Natural killer cell treated with Interleukin-12 subunit alpha and Interleukin-12 subunit beta and Interleukin-15 and Interleukin-18, amount 100 ng/mL, for 72 hours (primary cell): ENCODE results near the gene BEST2. TPM values are rescaled to one million over a fixed set of nuclear protein-coding genes. Genes with fewer than 3 reads are reported as not detected.
"Not testable (repeated sequence)": the region's sequence is repeated elsewhere in the genome, so short reads cannot be mapped to it uniquely, and the experiment has no call there.

Source experiments
- ATAC-seq, 2 donors: fragments of 150-1000 bp; cut with Tn5 transposase in 1 of 2; sonication (Bioruptor Pico), chemical (Tn5 transposase) in 1 of 2; 2 replicates each; pipeline ENCODE4 v1.10.0; 2021
- DNase-seq: peaks from one replicate; pipeline ENCODE4 v3.0.0; 2022; ENCODE audit warnings: low spot score
- H3K27ac Mint-ChIP-seq, 2 donors: 1 replicate in 1 of 2; 2 replicates in 1 of 2; pipeline ENCODE4 v1.8.0; 2022; ENCODE audit warnings: mixed read lengths in 2 of 2, mild to moderate bottlenecking in 1 of 2, moderate library complexity in 1 of 2
- H3K27me3 Mint-ChIP-seq, 2 donors: 1 replicate in 1 of 2; 2 replicates in 1 of 2; pipeline ENCODE4 v1.8.0; 2022; ENCODE audit warnings: mixed read lengths in 2 of 2
- H3K36me3 Mint-ChIP-seq: one replicate; pipeline ENCODE4 v1.8.0; 2022; ENCODE audit warnings: mixed read lengths
- H3K4me1 Mint-ChIP-seq, 2 donors: 1 replicate in 1 of 2; 2 replicates in 1 of 2; pipeline ENCODE4 v1.8.0; 2022; ENCODE audit warnings: low read depth in 2 of 2, mixed read lengths in 2 of 2, mild to moderate bottlenecking in 1 of 2
- H3K4me3 Mint-ChIP-seq: one replicate; pipeline ENCODE4 v1.8.0; 2022; ENCODE audit warnings: mixed read lengths
- H3K9me3 Mint-ChIP-seq: 2 replicates; pipeline ENCODE4 v1.8.0; 2022; ENCODE audit warnings: mixed read lengths
- total RNA-seq, 2 donors: library from RNA; stranded (reverse); gene quantifications; one replicate each; pipeline ENCODE4 v1.2.3, GENCODE V29; 2022

The BEST2 gene
- total RNA-seq, 2 donors from 2014 or later: not detected

- ATAC-seq (peak; percentile 66 to 69), DNase-seq (peak; percentile 99)
- no peaks in the 10 kb centered on the region for H3K36me3 Mint-ChIP-seq
- H3K27ac Mint-ChIP-seq: peak overlapping the region; percentile 90 to 98
- peak overlapping the region; percentile 97 for H3K4me3 Mint-ChIP-seq
- H3K27me3 Mint-ChIP-seq: no peaks in the 10 kb centered on the region
- no peaks in the 10 kb centered on the region for H3K9me3 Mint-ChIP-seq
- peaks cover 25 to 29% of the 10 kb centered on the region in 2 donors for H3K4me1 Mint-ChIP-seq
Observed at GRCh38 chr19:12789904-12790619, 38.5 kb downstream of the BEST2 start.

GRCh38 chr19:12790628-12791344 is 39.2 kb downstream of the BEST2 start:
- no peak for DNase-seq
- H3K9me3 Mint-ChIP-seq: no peaks in the 10 kb centered on the region
- H3K27me3 Mint-ChIP-seq: no peaks in the 10 kb centered on the region
- H3K27ac Mint-ChIP-seq: peak overlapping the region; percentile 90 to 98
- no peak for ATAC-seq
- peak overlapping the region; percentile 97 for H3K4me3 Mint-ChIP-seq
- H3K4me1 Mint-ChIP-seq: peaks cover 28 to 31% of the 10 kb centered on the region in 2 donors
- H3K36me3 Mint-ChIP-seq: no peaks in the 10 kb centered on the region

- Mint-ChIP-seq H3K4me3 (peak within 1 kb of the TSS; percentile 97), H3K9me3 (no peaks in the 10 kb centered on the region), H3K36me3 (no peaks in the 10 kb centered on the region), H3K27me3 (no peaks in the 10 kb centered on the region), H3K27ac (peak within 1 kb of the TSS; percentile 90 to 98), H3K4me1 (peaks cover 35 to 39% of the 10 kb centered on the region in 2 donors)
- peak; percentile 62 to 72 for ATAC-seq
- peak; percentile 98 for DNase-seq
Observed at GRCh38 chr19:12791345-12792050, 39.9 kb downstream of the BEST2 start, which contains the start of gene JUNB. Gene JUNB, plus strand, starts transcription at chr19:12791486. Its CDS starts 286 bp downstream, at chr19:12791772.

GRCh38 chr19:12792051-12792852 is 40.7 kb downstream of the BEST2 start:
- ATAC-seq (peak in 1 of 2 donors; percentile 0), DNase-seq (peak; percentile 85)
- no peaks in the 10 kb centered on the region for H3K36me3 Mint-ChIP-seq
- no peaks in the 10 kb centered on the region for H3K9me3 Mint-ChIP-seq
- H3K4me3 Mint-ChIP-seq: peak overlapping the region; percentile 97
- peak overlapping the region; percentile 90 to 98 for H3K27ac Mint-ChIP-seq
- H3K27me3 Mint-ChIP-seq: no peaks in the 10 kb centered on the region
- peaks cover 36 to 40% of the 10 kb centered on the region in 2 donors for H3K4me1 Mint-ChIP-seq

- Mint-ChIP-seq H3K27me3 (no peaks in the 10 kb centered on the region), H3K27ac (peak overlapping the region; percentile 90 to 98), H3K9me3 (no peaks in the 10 kb centered on the region), H3K36me3 (no peaks in the 10 kb centered on the region), H3K4me1 (peaks cover 36 to 40% of the 10 kb centered on the region in 2 donors), H3K4me3 (peak overlapping the region; percentile 97)
- no peak for DNase-seq
- no peak for ATAC-seq
Observed at GRCh38 chr19:12792853-12793289, 41.3 kb downstream of the BEST2 start.

- Mint-ChIP-seq H3K36me3 (no peaks in the 10 kb centered on the region), H3K9me3 (no peaks in the 10 kb centered on the region), H3K4me1 (peaks cover 36 to 37% of the 10 kb centered on the region in 2 donors), H3K27me3 (no peaks in the 10 kb centered on the region), H3K4me3 (peak overlapping the region; percentile 97), H3K27ac (peak overlapping the region; percentile 90 to 98)
- peak; percentile 61 to 66 for ATAC-seq
- peak; percentile 97 for DNase-seq
Observed at GRCh38 chr19:12793290-12794195, 42.0 kb downstream of the BEST2 start.

- DNase-seq (no peak), ATAC-seq (no peak)
- peaks cover 29 to 30% of the 10 kb centered on the region in 2 donors for H3K4me1 Mint-ChIP-seq
- peak overlapping the region; percentile 79 for H3K4me3 Mint-ChIP-seq
- peak overlapping the region; percentile 87 to 90 for H3K27ac Mint-ChIP-seq
- no peaks in the 10 kb centered on the region for H3K9me3 Mint-ChIP-seq
- H3K27me3 Mint-ChIP-seq: no peaks in the 10 kb centered on the region
- H3K36me3 Mint-ChIP-seq: no peaks in the 10 kb centered on the region
Observed at GRCh38 chr19:12794196-12794941, 42.8 kb downstream of the BEST2 start.

- DNase-seq (no peak), ATAC-seq (no peak)
- no peaks in the 10 kb centered on the region for H3K36me3 Mint-ChIP-seq
- H3K27me3 Mint-ChIP-seq: no peaks in the 10 kb centered on the region
- peak overlapping the region; percentile 79 for H3K4me3 Mint-ChIP-seq
- peaks cover 29 to 30% of the 10 kb centered on the region in 2 donors for H3K4me1 Mint-ChIP-seq
- no peaks in the 10 kb centered on the region for H3K9me3 Mint-ChIP-seq
- H3K27ac Mint-ChIP-seq: peak overlapping the region; percentile 87 to 90
Observed at GRCh38 chr19:12794971-12795381, 43.4 kb downstream of the BEST2 start.

GRCh38 chr19:12796146-12797071 is 44.8 kb downstream of the BEST2 start:
- DNase-seq (peak; percentile 79), ATAC-seq (no peak)
- peaks cover 18 to 24% of the 10 kb centered on the region in 2 donors for H3K4me1 Mint-ChIP-seq
- no peaks in the 10 kb centered on the region for H3K36me3 Mint-ChIP-seq
- H3K4me3 Mint-ChIP-seq: peak overlapping the region; percentile 74
- H3K27me3 Mint-ChIP-seq: no peaks in the 10 kb centered on the region
- peak overlapping the region; percentile 24 to 68 for H3K27ac Mint-ChIP-seq
- H3K9me3 Mint-ChIP-seq: no peaks in the 10 kb centered on the region

- H3K4me3 Mint-ChIP-seq: no peak overlapping the region
- H3K4me1 Mint-ChIP-seq: peaks cover 19 to 26% of the 10 kb centered on the region in 2 donors
- DNase-seq (no peak), ATAC-seq (no peak)
- H3K36me3 Mint-ChIP-seq: no peaks in the 10 kb centered on the region
- H3K27ac Mint-ChIP-seq: no peak overlapping the region
- H3K27me3 Mint-ChIP-seq: no peaks in the 10 kb centered on the region
- H3K9me3 Mint-ChIP-seq: no peaks in the 10 kb centered on the region
Observed at GRCh38 chr19:12797141-12797587, 45.6 kb downstream of the BEST2 start.

- not testable (repeated sequence) for H3K9me3 Mint-ChIP-seq, H3K36me3 Mint-ChIP-seq, DNase-seq, H3K27ac Mint-ChIP-seq, ATAC-seq, H3K27me3 Mint-ChIP-seq, H3K4me3 Mint-ChIP-seq
- peaks cover 23 to 30% of the 10 kb centered on the region in 2 donors for H3K4me1 Mint-ChIP-seq
Observed at GRCh38 chr19:12797607-12798006, 46.0 kb downstream of the BEST2 start.
